Stimulated activated CD4-positive, alpha-beta T cell treated with anti-CD3 and anti-CD28 coated beads, Interleukin-12 subunit alpha, Interleukin-12 subunit beta, amount 100 ng/mL, for 24 hours (primary cell): Measurements from ENCODE around the gene CCNY.
"Not testable (repeated sequence)": the region's sequence is repeated elsewhere in the genome, so short reads cannot be mapped to it uniquely, and the experiment has no call there.

Source experiments
- DNase-seq, 2 experiments: peaks; one replicate each; pipeline ENCODE4 v3.0.0-alpha.2; 2020; ENCODE audit warnings: low read depth in 2 of 2

The CCNY gene

DNA sequence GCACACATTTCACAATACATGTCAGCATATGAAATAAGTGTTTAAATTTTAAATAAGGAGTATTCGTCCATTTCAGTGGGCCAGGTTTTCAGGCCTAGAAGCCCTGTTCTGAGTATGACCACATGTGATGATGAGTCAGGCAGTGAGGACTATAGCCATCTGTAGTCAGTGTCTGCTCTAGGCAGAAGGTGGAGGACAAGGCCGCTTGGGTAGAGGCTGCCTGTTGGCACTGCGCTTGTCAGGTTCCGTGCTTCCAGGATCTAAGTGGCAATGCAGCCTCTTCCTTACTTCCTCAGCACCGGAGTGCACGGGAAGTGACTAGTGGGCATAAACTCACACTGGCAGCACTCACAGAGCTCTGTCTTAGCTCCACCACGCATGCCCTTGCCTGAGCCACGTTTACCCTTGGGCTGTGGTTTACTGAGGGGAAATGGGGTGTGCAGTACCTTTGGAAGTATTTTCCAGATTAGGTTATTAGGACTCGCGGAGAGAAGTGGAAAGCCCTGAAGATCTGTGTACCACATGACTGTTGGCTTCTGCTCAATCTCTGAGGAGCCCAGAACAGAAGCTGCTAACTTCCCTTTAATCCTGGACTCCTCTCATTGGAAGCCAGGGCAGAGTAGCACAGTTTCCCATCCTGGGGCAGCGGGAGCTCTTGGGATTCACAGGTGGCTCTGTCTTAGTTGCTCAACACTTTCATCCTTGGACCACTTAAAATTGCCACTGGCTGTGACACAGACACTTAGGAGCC lies 181.3 kb downstream of the CCNY start:
- no peak for DNase-seq

DNA sequence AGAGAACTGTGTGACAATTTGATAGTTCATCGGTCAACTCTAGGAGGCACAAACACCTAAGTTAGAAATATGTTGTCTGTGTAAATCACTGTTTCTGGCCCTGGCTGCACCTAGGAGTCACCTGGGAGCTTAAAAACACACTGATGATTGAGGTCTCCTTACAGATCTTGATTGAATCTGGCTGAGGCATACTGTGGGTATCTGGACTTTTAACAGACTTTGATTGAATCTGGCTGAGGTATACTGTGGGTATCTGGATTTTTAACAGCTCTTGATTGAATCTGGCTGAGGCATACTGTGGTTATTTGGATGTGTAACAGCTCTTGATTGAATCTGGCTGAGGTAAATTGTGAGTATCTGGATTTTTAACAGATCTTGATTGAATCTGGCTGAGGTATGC lies 181.9 kb downstream of the CCNY start:
- DNase-seq: not testable (repeated sequence)

DNA sequence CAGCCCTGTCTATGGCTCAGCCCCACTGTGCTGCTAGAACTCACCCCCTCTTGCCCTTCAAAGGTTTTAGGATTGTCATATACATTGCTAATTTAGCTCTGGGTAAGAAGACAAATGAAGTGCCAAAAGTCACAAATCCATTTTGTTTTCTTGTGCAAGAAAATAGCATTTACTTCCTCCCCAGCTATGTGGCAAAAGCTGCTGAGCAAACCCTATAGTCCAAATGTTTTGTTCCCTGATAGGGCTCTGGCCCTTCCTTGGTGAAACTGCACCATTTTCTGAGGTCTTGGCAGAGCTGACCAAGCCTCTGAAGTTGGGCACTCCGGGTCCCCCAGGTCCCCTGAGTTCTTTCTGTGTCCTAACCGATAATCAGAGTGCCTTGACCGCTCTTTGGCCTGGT lies 184.7 kb downstream of the CCNY start:
- no peak for DNase-seq

DNA sequence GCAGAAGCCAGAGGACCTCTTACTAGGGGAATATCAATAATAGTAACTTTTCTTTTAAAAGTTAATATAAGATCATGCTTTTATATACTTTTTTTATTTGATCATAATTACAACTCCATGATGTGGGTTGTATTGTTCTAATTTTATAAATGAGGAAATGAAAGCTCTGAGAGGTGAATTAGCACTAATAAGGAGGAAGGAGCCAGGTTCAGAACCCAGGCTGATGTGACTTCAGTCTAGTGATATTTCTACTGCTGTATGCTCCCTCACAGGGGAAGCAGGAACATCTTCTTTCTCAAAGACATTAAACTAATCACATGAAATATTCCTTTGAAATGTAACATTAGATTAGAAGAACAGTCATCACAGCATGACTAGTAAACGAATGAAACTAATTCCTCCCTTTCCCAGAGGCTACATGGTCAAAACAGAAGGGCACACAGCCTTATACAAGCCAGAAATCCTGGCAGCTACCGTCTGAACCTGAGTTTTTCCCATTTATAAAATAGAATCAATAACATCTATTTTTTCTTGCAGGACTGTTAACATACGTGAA lies 187.4 kb downstream of the CCNY start:
- DNase-seq: no peak

DNA sequence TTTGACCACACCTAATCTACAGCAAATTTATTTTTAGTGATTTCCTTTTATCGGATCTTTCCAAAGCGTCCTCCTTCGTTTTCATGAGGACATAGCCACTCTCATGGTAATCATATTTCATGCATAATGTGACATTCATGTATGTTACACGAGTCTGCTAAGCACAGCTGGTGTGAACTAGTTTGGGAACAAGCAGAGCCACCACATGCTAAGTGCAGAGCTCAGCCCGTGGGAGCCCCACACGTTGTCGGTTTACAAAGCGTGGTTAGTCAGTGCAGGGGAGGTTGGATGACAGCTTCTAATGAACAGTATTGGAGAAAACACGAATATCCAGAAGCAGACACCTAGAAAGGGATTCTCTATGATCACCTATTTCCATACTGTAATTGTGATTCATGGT lies 190.4 kb downstream of the CCNY start:
- DNase-seq: no peak

DNA sequence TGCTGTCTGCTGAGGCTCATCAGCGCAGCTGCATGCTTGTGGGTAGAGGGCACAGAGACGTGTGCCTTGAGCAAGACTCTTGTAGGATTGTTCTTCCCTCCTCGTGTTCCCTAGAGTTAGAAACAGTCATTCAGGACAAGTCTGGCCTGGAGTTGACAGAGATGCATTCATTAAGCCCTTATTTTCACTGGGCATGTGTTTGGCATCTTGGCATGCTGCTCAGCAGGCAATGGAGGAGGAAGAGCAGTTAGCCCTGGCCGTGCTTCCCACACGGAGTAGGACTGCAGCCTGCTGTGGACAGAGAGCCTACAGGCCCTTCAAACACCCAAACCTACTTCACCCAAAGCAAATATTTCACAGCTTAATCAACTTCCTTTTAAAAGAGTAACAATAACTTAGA lies 195.8 kb downstream of the CCNY start:
- DNase-seq: no peak

DNA sequence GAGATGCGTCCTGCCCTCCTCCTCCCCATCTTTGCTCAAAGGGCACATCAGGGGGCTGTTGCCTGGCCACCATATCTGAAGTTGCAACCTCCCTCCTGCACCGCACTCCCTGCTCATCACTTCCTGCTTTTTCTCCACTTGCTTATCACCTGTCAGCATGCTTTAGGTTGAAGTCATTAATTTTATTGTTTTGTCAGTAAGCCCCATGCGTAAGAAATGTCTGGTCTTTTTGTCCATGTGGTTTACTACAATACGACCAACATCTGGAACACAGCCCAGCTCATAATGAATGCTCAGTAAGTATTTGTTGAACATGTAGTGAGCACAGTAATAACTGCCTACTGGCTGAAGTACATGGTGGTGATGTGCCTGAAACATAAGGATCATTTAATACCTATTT lies 197.3 kb downstream of the CCNY start:
- DNase-seq: no peak

DNA sequence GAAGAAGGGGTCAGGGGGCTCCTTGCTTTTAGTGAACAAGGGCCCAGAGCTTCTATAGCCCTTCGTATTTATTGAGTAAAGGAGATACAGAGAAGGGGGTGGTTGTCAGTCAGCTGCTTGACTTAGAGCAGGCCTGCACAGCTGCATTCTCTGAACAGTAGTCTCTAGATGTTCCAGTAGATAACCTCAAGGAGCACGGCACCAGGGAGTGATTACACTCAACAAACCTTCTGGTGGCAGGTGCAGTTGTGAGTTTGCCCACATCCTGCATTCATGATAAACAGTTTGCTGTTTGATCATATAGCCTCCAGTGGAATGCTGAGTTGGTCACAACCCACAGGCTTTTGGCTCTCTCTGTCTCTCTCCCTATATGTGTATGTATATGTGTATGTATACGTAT lies 198.8 kb downstream of the CCNY start:
- no peak for DNase-seq

DNA sequence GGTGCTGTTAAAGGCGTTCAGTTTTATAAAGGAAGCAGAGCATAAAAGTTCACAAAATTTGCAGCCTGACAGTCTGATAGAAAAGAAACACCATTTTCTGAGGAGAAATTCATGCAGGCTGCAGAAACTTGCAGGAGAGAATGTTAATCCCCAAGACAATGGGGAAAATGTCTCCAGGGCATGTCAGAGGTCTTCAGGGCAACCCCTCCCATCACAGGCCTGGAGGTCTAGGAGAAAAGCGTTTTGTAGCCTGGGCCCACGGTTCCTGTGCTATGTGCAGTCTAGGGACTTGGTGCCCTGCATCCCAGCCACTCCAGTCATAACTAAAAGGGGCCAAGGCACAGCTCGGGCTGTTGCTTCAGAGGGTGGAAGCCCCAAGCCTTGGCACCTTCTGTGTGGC lies 200.5 kb downstream of the CCNY start:
- DNase-seq: no peak

DNA sequence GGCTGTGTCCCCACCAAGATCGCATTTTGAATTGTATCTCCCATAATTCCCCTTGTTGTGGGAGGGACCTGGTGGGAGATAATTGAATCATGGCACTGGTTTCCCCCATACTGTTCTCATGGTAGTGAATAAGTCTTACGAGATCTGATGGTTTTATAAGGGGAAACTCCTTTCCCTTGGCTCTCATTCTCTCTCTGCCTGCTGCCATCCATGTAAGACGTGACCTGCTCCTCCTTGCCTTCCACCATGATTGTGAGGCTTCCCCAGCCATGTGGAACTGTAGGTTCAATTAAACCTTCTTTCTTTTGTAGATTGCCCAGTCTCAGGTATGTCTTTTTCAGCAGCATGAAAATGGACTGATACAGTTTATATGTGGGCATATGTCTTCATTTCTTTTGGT lies 201.6 kb downstream of the CCNY start:
- not testable (repeated sequence) for DNase-seq

DNA sequence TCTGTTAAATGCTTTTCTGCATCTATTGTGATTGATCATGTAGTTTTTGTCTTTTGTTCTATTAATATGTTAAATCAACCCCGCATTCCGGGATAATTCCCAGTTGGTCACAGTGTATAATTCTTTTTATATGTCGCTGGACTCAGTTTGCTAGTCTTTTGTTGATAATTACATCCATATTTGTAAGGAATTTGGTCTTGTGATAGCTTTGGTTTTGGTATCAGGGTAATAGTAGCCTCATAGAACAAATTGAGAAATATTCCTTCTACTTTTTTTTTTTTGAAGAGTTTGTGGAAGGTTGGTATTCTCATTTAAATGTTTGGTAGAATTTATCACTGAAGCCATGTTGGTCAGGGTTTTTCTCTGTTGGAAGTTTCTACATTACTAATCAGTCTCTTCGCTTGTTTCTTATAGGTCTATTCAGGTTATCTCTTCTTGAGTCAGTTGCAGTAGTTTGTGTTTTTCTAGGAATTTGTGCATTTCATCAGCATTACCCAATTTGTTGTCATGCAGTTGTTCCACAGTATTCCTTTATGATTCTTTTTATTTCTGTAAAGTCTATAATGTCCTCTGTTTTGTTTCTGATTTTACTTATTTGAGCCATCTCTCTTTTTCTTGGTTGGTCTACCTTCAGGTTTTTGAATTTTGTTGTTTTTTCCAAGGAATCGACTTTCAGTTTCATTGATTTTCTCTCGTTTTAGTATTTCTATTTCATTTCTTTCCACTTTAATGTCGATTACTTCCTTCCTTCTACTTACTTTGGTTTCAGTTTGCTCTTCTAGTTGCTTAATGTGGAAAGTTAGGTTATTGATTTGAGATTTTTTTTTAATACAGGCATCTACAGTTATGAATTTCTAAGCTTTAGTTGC lies 204.2 kb downstream of the CCNY start:
- DNase-seq: no peak

DNA sequence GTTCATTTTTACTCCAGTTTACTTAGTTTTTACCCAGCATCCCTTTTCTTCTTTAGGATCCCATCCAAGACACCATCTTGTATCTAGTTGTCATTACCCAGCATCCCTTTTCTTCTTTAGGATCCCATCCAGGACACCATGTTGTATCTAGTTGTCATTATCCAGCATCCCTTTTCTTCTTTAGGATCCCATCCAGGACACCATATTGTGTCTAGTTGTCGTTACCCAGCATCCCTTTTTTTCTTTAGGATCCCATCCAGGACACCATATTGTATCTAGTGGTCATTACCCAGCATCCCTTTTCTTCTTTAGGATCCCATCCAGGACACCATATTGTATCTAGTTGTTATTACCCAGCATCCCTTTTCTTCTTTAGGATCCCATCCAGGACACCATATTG lies 205.4 kb downstream of the CCNY start:
- no peak for DNase-seq

DNA sequence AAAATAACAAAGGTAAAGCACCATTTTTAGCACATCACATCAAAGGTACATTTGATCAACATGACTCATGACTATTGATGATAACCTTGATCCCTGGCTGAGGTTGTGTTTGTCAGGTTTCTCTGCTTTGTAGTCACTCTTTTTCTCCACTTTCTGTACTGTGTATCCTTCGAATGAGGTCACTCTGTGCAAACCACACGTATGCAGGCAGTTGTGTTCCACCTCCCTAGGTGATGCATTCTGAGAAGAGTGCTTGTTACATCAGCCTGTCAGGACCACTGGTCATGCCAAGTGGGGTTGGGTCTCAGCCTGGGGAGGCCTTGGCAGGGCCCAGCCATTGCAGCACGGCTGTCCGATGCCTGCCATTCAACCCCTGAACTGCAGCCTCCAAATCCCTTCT lies 206.0 kb downstream of the CCNY start:
- DNase-seq: no peak

DNA sequence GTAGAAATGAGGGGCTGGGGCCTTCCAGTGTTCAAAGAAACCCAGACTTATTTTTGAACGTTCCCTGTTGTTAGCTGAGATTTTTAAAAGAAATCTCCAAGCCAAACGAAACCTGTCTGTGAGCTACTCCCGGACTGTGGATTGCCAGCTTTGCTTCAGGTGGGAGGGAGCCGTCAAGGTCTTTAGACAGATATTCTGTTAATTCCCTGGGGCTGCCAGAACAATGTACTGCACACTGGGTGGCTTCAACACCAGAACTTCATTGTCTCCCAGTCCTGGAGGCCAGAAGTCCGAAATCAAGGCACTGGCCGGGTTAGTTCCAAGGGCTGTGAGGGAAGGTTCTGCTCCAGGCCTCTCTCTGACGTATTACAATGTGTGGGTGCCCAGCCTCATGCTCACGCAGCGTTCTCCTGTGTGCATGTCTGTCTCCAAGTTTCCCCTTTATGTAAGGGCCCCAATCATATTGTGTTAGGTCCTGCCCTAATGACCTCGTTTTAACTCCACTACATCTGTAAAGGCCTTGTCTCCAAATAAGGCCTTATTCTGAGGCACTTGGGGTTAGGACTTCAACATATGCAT lies 208.9 kb downstream of the CCNY start:
- no peak for DNase-seq

DNA sequence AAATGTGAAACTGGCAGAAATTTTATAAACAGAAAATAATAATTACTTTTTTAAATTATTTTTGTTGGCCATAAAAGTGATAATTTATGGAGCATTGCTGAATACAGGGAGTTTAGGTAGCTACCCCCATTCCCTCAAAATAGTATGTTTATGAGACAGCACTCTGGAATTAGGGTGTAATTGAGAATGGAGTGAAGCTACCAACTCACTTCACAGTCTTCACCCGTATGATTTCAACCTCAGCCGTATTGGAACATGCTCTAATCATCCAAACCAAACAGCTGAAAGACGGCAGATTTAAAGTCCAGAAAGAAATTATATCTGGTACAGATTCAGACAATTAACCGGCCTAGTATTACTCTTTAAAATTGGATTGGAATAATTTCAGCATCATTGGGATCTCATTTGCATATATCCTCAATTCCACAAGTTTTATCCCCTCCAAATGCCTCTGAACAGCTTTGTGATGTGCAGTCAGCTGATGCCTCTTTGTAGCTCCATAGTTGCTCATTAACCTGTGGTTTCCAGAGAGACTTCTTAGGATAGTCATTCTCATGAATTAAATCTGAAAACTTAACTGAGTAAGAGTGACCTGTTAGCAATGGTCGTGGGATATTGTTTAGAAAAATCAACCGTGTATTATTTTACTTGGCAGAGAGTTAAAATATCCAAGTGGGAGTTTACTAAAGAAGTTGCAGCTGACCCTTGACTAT lies 209.7 kb downstream of the CCNY start:
- DNase-seq: no peak

DNA sequence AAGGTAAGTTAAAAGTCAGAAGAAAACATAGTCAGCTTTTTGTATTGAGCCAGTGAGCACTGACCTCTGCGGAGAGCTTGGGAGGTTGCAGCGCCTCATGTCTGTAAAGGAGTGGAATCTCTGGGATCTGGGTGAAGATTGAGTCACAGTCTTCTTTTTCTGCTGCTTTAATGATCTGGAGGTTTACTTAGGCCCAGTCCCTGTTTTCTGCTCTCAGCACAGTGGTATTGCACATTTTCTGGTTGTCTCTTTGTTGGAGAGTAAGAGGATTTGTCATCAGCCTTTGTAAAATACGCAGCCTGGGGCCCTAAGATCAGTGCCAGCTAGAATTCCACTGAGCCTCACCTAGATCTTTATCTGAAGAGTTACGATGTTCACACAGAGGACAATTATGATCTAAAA lies 210.5 kb downstream of the CCNY start:
- DNase-seq: no peak

DNA sequence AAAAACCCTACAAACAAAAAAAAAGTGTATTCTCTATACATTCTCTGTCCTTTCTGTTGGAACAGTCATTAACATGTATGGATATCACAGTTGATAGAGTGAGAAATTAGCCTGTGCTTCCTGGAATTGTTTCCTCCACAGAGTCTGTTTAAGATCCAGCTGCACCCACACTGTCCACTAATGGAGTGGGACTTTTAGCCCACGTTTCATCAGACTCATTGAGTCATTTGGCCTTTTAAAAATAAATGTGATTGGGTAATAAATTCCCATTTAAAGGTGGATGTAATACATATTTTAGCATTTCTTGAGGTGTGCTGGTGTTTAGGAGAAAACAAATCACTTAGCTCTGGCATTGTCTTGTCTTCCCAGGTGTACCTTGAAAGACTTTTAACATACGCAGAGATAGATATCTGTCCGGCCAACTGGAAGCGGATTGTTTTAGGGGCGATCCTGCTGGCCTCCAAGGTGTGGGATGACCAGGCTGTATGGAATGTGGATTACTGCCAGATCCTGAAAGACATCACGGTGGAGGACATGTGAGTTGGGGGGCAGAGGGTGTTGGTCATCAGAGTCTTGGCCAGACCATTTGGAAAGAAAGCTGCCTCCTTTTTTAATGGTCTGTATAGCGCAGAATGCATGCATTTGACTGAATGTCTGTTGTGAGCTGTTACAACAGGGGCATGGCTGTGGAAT lies 216.5 kb downstream of the CCNY start:
- DNase-seq: no peak

DNA sequence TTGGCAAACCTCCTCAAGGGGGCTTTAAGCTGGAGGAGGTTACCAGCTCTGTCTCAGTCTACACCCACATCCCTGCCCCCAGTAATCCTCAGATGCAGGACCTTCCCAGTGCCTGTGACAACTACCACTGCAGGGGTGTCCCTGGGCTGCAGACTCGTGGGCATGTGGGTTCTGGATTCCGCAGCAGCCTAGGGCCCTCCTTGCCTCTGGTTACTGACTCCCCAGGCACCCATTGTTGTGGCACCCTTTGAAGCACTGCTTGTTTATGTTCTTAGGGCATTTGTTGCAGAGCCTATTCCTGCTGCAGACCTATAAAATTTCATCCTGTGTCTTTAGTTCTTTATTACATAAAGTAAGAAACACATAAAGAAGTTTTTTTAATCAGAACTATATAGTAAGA lies 217.7 kb downstream of the CCNY start:
- no peak for DNase-seq

DNA sequence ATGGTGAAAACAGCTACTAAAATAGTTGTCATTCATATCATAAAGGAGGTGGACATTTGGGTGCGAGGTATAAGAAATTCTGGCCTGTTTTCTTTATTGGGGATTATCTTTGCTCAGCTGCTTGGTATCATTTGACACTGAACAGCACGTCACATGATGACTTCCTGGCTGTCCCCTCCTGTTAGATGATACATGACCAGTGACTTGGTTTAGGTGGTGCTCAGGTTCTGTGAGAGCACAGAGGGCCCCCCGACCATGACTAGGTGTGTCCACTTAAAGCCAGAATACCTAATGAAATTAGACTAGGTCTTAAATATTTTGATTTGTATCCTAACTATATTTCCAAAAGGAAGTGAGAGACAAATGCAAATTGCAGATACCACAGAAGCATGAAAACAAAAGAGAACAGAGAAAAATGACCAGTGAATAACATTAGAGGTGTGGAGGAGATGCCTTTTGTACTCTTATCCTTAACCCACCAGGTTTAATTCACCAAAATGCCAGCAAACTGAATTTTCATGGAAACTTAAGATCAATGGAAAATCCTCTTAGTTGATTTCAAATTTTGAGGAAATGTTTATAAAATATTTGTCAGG lies 218.2 kb downstream of the CCNY start:
- no peak for DNase-seq

DNA sequence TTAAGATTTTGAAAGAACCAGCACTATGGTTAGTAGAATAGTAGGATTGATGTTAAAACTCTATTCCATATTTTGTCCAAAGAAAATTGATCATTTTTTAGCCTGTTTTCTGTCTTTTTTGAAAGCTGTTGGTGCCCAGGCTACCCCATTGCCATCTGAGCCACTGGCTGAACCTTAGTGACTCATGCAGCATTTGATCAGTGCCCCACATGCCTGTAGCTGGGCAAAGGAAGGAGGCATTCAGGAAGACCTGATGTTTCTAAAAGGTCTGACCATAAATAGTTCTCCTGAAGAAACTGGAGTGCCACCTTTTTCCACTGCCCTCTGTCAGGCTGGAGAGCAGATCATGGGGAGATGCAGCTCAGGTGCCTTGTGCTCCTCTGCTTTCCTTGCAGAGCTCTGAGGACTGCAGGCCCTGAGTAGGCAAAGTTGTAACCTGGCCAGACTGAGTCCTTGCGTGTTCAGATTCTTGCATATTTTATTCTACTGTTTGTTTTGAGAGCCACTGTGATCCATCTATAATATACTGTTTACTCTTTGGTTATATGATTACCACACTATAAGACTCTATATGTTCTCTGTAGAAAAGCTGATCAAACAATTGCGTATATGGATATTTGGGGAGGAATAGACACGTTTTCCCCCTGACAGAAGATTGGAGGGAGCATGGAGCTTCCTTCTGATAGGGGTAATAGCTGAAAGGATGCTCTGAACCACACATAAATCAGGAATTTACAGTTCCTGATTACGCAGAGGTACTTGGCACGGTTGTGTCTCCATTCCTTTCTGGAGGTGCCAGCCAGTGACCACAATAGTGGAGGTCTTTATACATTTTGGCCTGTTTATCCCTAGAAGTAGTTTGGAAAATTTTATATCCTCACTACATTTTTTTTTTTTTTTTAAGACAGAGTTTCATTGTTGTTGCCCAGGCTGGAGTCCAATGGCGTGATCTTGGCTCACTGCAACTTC lies 219.9 kb downstream of the CCNY start:
- DNase-seq: no peak
